Mesendoderm (in vitro differentiated cells): ENCODE measurements around the gene TAF9B.
"Not testable (repeated sequence)": the region's sequence is repeated elsewhere in the genome, so short reads cannot be mapped to it uniquely, and the experiment has no call there.

Experiments
- DNase-seq: peaks from one replicate; pipeline ENCODE4 v3.0.0; 2013
- H2AK5ac ChIP-seq: 2 replicates; pipeline ENCODE4 v1.6.1; 2013; ENCODE audit warnings: low read length, inconsistent platforms
- H2BK120ac ChIP-seq: 2 replicates; pipeline ENCODE4 v1.6.1; 2013; ENCODE audit warnings: low read depth, mild to moderate bottlenecking, low read length, moderate library complexity, mixed read lengths
- H2BK15ac ChIP-seq: replicated peaks from 2 replicates; pipeline ENCODE4 v1.6.1; 2013; ENCODE audit warnings: low read depth, mild to moderate bottlenecking, moderate library complexity
- H2BK5ac ChIP-seq: 2 replicates; pipeline ENCODE4 v1.6.1; 2013; ENCODE audit warnings: low read length, inconsistent platforms
- H3K18ac ChIP-seq: 2 replicates; pipeline ENCODE4 v1.6.1; 2013; ENCODE audit warnings: mild to moderate bottlenecking, low read length, mixed read lengths
- H3K23ac ChIP-seq: one replicate; pipeline ENCODE4 v1.6.1; 2013; ENCODE audit warnings: low read length
- H3K27ac ChIP-seq: 2 replicates; pipeline ENCODE4 v1.5.1; 2013; ENCODE audit warnings: low read depth, mild to moderate bottlenecking, inconsistent platforms, low read length, moderate library complexity
- H3K27me3 ChIP-seq: 2 replicates; pipeline ENCODE4 v1.6.1; 2013; ENCODE audit warnings: low read length, control low read depth, mild to moderate bottlenecking, inconsistent platforms; ENCODE audit not compliant: insufficient read depth, poor library complexity
- H3K36me3 ChIP-seq: 2 replicates; pipeline ENCODE4 v1.6.1; 2013; ENCODE audit warnings: low read length, inconsistent platforms; ENCODE audit not compliant: control insufficient read depth, insufficient read depth
- H3K4ac ChIP-seq: one replicate; pipeline ENCODE4 v1.6.1; 2013; ENCODE audit warnings: low read depth, mild to moderate bottlenecking, low read length, moderate library complexity
- H3K4me1 ChIP-seq: 2 replicates; pipeline ENCODE4 v1.6.1; 2013; ENCODE audit warnings: low read depth, low read length, inconsistent platforms; ENCODE audit not compliant: control insufficient read depth
- H3K4me2 ChIP-seq: 2 replicates; pipeline ENCODE4 v1.6.1; 2013; ENCODE audit warnings: low read length
- H3K4me3 ChIP-seq: 2 replicates; pipeline ENCODE4 v1.5.1; 2013; ENCODE audit warnings: mild to moderate bottlenecking, low read length
- H3K56ac ChIP-seq: one replicate; pipeline ENCODE4 v1.6.1; 2013; ENCODE audit warnings: low read length
- H3K79me1 ChIP-seq: 2 replicates; pipeline ENCODE4 v1.6.1; 2013; ENCODE audit warnings: low read length, inconsistent platforms
- H3K79me2 ChIP-seq: 2 replicates; pipeline ENCODE4 v1.6.1; 2013; ENCODE audit warnings: mild to moderate bottlenecking, low read length; ENCODE audit not compliant: control insufficient read depth, insufficient read depth
- H3K9ac ChIP-seq: 2 replicates; pipeline ENCODE4 v1.6.1; 2013; ENCODE audit warnings: low read length, inconsistent platforms
- H4K5ac ChIP-seq: one replicate; pipeline ENCODE4 v1.6.1; 2013; ENCODE audit warnings: low read length
- H4K8ac ChIP-seq: one replicate; pipeline ENCODE4 v1.6.1; 2013; ENCODE audit warnings: low read depth, mild to moderate bottlenecking, control low read depth, low read length, moderate library complexity
- WGBS: extraction: QIAGEN DNeasy Blood & Tissue Kit; methylation state at CpG from one replicate; pipeline ENCODE4 v1.1.7; 2013; ENCODE audit warnings: low lambda C conversion rate, missing lambda C conversion rate; ENCODE audit not compliant: insufficient coverage; ENCODE audit errors: extremely low coverage; 5-methylcytosine and 5-hydroxymethylcytosine counted together

TAF9B gene

DNA sequence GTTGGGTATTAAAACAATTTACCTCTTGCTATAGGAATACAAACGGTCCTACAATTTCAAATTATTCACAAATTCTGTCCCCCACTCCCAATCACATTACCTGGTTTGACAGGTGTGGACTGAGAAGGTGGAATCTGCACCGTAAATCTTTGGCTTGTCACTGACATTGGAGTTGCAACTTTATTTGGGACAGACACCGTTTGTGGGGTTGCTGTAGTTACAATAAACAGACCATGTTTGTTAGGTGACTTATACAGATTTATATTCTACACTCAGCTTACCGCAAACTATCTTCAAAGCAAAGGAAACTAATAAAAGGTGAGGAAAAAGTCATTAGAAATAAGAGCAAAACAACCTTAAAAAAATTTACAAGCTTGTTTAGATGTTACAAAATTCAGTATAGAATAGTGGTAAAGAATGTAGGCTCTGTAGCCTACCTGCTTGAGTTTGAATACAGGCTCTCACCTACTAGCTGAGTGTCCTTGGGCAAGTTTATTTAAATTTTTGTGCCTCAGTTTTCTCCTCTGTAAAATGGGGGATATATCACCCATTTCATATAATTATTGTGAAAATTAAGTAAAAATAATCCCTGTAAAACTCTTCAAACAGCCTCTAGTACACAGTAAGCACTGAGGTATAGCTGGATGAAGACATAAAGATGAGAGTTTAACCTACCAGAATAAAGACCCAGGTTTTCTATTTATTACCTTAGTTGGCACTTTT is 6.1 kb downstream of the TAF9B start:
- H3K79me1 ChIP-seq, result no peaks in the 10 kb centered on the region
- DNase-seq, result no peak
- no peaks in the 10 kb centered on the region for H3K27me3 ChIP-seq
- no peak overlapping the region for H3K4me3 ChIP-seq
- H3K56ac ChIP-seq, result no peak overlapping the region
- H3K79me2 ChIP-seq, result no peaks in the 10 kb centered on the region
- H3K4me2 ChIP-seq, result no peak overlapping the region
- H2BK120ac ChIP-seq, result no peak overlapping the region
- H3K27ac ChIP-seq, result no peak overlapping the region
- no peaks in the 10 kb centered on the region for H3K36me3 ChIP-seq
- H3K4me1 ChIP-seq, result no peaks in the 10 kb centered on the region
- H2AK5ac ChIP-seq, result no peak overlapping the region
- H3K4ac ChIP-seq, result no peak overlapping the region
- no peak overlapping the region for H3K18ac ChIP-seq
- no peak overlapping the region for H2BK5ac ChIP-seq
- no peak overlapping the region for H4K5ac ChIP-seq
- H2BK15ac ChIP-seq, result no peak overlapping the region
- WGBS, result no CpG with 5 or more reads among the region's 4 CpGs
- H4K8ac ChIP-seq, result no peak overlapping the region
- H3K23ac ChIP-seq, result no peak overlapping the region
- no peak overlapping the region for H3K9ac ChIP-seq

DNA sequence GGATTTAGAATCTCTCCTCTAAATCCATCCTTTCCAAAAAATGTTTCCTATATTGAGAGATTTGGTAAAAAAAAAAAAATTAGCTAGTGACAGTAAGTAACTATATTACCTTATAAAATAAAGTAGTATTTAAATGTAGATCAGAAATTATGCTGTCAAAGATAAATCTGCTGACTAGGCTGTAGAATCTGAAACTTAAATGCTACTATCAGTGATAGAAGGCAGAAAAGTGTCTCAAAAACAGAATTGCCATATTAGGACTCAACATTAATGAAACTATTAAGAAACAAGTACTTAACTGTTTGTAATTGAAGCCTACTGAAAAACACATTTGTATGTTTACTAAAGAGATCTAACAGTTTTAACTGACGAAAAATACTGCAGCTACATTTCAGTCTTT is 8.3 kb downstream of the TAF9B start:
- Histone ChIP-seq H3K23ac (no peak overlapping the region), H3K79me2 (no peaks in the 10 kb centered on the region), H3K4me1 (no peaks in the 10 kb centered on the region), H2BK15ac (no peak overlapping the region), H3K79me1 (no peaks in the 10 kb centered on the region), H2BK5ac (no peak overlapping the region), H3K27ac (no peak overlapping the region), H3K18ac (no peak overlapping the region), H3K4ac (no peak overlapping the region), H3K4me3 (no peak overlapping the region), H3K4me2 (no peak overlapping the region), H4K5ac (no peak overlapping the region), H3K9ac (no peak overlapping the region), H2AK5ac (no peak overlapping the region), H3K36me3 (no peaks in the 10 kb centered on the region), H3K56ac (no peak overlapping the region), H4K8ac (no peak overlapping the region), H2BK120ac (no peak overlapping the region), H3K27me3 (no peaks in the 10 kb centered on the region)
- DNase-seq, result no peak
- WGBS, result no CpG with 5 or more reads among the region's 1 CpG

DNA sequence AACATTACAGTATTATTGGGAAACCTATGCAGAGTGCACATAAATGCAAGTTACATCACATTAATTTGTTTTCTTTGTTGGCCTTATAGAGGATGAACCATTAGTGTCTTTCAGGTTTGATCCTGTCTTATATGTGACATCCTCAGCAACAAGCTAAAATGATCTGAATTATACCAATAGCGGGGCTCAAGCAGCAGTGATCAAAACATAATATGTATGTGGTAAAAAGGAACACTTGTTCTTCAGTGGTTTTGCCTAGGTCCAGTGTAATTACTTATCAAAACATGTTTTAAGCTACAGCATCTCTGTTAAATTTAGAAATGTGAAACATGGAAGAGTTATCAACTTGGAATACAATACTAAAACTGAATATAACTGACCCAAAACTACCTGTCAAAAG is 9.1 kb downstream of the TAF9B start:
- no peak for DNase-seq
- Histone ChIP-seq H3K79me2 (no peaks in the 10 kb centered on the region), H2BK5ac (no peak overlapping the region), H4K5ac (no peak overlapping the region), H3K18ac (no peak overlapping the region), H2AK5ac (no peak overlapping the region), H3K4me1 (no peaks in the 10 kb centered on the region), H2BK120ac (no peak overlapping the region), H2BK15ac (no peak overlapping the region), H3K36me3 (no peaks in the 10 kb centered on the region), H3K79me1 (no peaks in the 10 kb centered on the region), H3K23ac (no peak overlapping the region), H3K27ac (no peak overlapping the region), H3K4ac (no peak overlapping the region), H3K4me2 (no peak overlapping the region), H3K56ac (no peak overlapping the region), H3K27me3 (no peaks in the 10 kb centered on the region), H3K4me3 (no peak overlapping the region), H4K8ac (no peak overlapping the region), H3K9ac (no peak overlapping the region)
- WGBS, result no CpG with 5 or more reads among the region's 1 CpG

DNA sequence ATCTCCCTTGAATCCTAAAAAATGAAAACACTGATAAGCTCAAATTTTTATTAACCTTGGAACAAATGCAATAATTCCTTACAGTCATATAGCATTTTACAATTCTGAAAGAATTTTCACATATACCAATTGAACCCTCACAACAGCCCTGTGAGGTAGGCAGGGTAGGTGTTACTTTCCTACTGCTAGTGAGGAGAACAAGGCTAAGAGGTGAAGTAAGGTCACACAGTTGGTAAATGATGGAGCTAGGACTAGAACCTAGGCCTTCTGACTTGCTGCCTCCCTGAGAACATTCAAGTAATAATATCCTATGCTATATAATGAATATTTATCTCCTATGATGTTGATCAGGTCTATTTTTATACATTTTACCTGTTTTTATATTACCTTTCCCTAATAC is 9.7 kb downstream of the TAF9B start:
- Histone ChIP-seq H4K5ac (no peak overlapping the region), H2BK15ac (no peak overlapping the region), H3K27me3 (no peaks in the 10 kb centered on the region), H3K4ac (no peak overlapping the region), H3K4me1 (no peaks in the 10 kb centered on the region), H3K4me2 (no peak overlapping the region), H3K36me3 (no peaks in the 10 kb centered on the region), H2BK5ac (no peak overlapping the region), H3K4me3 (no peak overlapping the region), H3K79me1 (no peaks in the 10 kb centered on the region), H3K9ac (no peak overlapping the region), H3K56ac (no peak overlapping the region), H2BK120ac (no peak overlapping the region), H4K8ac (no peak overlapping the region), H2AK5ac (no peak overlapping the region), H3K23ac (no peak overlapping the region), H3K79me2 (no peaks in the 10 kb centered on the region), H3K18ac (no peak overlapping the region), H3K27ac (no peak overlapping the region)
- DNase-seq, result no peak

DNA sequence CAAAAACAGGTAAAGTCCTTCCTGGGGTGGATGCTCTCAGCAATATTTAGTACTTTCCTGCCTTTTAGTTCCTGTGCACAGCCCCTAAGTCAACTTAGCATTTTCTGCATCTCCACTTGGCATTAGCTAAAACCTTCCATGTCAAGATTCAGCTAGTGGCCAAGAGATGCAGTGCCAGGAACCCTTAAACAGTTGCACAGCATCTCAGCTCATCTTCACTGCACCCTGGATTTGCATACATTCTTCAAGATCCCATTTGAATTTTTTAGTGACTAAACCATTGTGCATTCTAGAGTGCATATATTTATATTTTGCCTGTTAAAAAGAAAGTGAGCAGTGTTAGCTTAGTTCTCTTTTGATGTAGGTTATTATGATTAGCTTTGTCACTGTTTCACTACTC is 13.7 kb downstream of the TAF9B start:
- not testable (repeated sequence) for H3K36me3 ChIP-seq, H3K4me2 ChIP-seq, H2AK5ac ChIP-seq, H2BK120ac ChIP-seq, DNase-seq, H3K23ac ChIP-seq, H4K8ac ChIP-seq, H3K27me3 ChIP-seq, H3K79me1 ChIP-seq, H4K5ac ChIP-seq, H3K4ac ChIP-seq, H3K27ac ChIP-seq, H3K4me1 ChIP-seq, H3K9ac ChIP-seq, H2BK15ac ChIP-seq, H3K79me2 ChIP-seq, H2BK5ac ChIP-seq, H3K18ac ChIP-seq, H3K56ac ChIP-seq, H3K4me3 ChIP-seq

DNA sequence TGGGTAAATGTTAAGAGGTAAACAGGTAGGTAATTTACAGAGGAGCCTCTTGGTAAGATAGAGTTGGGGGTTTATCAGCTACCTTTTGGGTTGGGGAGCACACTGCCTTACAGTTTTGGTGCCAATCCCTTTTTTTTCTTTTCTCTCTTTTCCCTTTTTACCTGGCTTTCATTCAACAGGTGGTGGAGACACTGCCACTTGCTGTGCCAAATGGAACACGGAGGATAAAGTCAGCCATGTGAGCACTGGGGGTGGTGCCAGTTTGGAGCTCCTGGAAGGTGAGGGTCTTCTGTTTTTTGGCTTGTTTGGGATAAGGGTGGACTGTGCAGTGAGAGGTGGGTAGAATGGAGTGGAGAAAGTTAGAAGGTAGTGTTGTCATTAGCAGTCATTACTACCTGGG is 14.3 kb downstream of the TAF9B start:
- Histone ChIP-seq H2BK120ac (no peak overlapping the region), H3K4ac (no peak overlapping the region), H4K8ac (no peak overlapping the region), H4K5ac (no peak overlapping the region), H3K23ac (no peak overlapping the region), H2BK15ac (no peak overlapping the region), H3K18ac (no peak overlapping the region), H2AK5ac (no peak overlapping the region), H3K9ac (no peak overlapping the region), H3K4me2 (no peak overlapping the region), H3K27ac (no peak overlapping the region), H3K27me3 (no peaks in the 10 kb centered on the region), H3K79me2 (no peaks in the 10 kb centered on the region), H3K56ac (no peak overlapping the region), H3K79me1 (no peaks in the 10 kb centered on the region), H2BK5ac (no peak overlapping the region), H3K4me1 (no peaks in the 10 kb centered on the region), H3K4me3 (no peak overlapping the region), H3K36me3 (no peaks in the 10 kb centered on the region)
- no peak for DNase-seq
- no CpG with 5 or more reads among the region's 1 CpG for WGBS
